HG03175 (cell line): ENCODE data around the gene VPS13D.
"Not testable (repeated sequence)": the region's sequence is repeated elsewhere in the genome, so short reads cannot be mapped to it uniquely, and the experiment has no call there.

Experiments used
- ATAC-seq: cut with Tn5 transposase; IDR thresholded peaks from one replicate; pipeline ENCODE4 v1.9.1; 2021; ENCODE audit warnings: mild to moderate bottlenecking, moderate library complexity; ENCODE audit not compliant: unreplicated experiment

VPS13D gene

DNA sequence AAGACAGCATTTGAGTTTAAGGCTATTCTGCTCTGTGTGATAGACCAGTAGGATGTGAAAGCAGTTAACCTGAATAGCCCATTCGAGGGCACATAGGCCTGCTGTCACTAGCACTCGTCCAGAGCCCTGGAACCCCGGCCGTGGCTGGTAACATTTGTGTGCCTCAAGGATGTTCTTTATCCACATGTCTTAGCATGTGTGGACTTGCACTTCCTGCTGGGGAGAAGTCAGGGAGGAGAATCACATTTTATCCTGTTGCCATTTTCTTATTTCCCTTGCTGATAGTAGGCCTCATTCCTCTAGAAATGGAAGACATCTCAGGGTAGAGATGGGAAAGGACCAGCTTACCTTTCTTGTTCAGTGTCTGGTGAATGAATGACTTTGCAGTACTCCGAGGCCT is 54.7 kb downstream of the VPS13D start:
- ATAC-seq = no peak

- no peak for ATAC-seq
Observed at GRCh38 chr1:12285496-12286143, 55.8 kb downstream of the VPS13D start.

DNA sequence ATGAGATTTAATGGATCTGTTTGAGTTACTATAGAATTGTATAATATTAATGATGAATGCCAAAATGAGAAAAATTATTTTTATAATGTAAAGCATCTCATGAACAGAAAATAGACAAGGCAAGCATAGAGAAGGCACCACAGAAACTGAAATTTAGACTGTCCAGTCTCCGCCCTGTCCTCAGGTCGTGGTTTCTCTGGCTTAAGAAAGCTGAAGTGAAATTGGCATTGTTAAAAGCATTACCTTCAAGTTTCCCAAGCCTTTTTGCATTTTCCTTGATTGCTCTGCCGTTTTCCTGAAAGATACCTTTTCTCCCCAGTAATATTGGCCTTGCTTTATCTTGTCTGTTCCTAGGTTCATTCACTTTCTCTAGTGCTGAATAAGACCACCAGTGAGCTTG is 58.0 kb downstream of the VPS13D start:
- ATAC-seq = no peak

DNA sequence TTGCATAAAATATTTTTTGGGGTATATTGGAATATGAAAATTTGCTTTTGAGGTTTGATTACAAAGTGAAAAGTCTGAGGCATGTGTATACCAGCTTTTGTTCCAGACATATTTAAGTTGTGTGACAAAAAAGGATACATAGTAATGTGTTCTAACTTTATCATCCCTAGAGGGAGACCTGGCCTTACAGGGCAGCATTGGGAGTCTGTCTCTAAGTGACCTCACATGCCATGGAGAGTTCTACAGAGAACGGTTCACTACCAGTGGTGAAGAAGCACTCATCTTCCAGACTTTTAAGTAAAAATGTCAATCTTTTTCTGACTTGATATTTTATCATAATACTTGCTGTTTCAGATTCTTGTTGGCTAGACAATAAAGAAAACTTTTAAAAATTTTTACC is 61.0 kb downstream of the VPS13D start:
- ATAC-seq = no peak

- no peak for ATAC-seq
Observed at GRCh38 chr1:12293416-12293815, 63.6 kb downstream of the VPS13D start.

DNA sequence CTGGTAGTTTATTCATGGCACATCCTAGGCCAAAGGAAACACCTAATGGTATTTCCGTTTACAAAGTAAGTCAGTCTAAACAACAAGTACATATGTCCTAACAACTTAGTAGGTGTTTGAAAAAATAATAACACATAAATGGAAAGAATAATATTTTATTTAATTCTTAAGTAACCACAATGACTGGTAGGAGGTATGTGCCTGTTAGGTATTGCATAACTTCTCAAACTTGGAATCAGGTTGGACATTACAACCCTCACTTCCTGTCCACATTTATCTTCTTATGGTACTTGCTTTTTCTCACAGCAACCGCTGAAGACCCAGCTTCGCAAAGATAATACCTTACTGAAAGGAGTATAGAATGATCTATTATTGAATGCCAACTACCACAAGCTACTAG is 64.2 kb downstream of the VPS13D start:
- ATAC-seq = no peak

DNA sequence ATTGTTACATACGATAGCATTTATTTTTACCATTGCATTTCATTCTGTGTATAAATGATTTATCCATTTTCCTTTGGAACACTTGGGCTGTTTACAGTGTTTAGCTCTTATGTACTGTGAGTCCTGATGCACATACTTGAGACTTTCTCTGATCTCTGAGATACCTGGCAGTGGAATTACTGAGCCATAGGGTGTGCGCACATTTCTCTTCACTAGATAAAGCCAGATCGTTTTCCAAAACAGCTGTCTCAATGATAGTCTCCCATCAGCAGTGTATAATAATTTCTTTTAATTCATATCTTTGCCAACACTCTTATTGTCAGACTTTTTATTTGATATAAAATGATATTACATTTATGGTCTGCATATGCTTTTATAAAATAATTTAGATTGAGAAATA is 66.2 kb downstream of the VPS13D start:
- no peak for ATAC-seq

- peak; percentile 74 for ATAC-seq
Observed at GRCh38 chr1:12296623-12297022, 66.8 kb downstream of the VPS13D start.

GRCh38 chr1:12300706-12301105 is 70.9 kb downstream of the VPS13D start:
- ATAC-seq = no peak

GRCh38 chr1:12301518-12302237 is 71.8 kb downstream of the VPS13D start:
- ATAC-seq = no peak

- no peak for ATAC-seq
Observed at GRCh38 chr1:12302798-12303447, 73.1 kb downstream of the VPS13D start.

- no peak for ATAC-seq
Observed at GRCh38 chr1:12305377-12305776, 75.5 kb downstream of the VPS13D start.

GRCh38 chr1:12309783-12310742 is 80.2 kb downstream of the VPS13D start:
- no peak for ATAC-seq

GRCh38 chr1:12314333-12314903 is 84.6 kb downstream of the VPS13D start:
- ATAC-seq = no peak

GRCh38 chr1:12315146-12315545 is 85.3 kb downstream of the VPS13D start:
- ATAC-seq = no peak

GRCh38 chr1:12316331-12316730 is 86.5 kb downstream of the VPS13D start:
- no peak for ATAC-seq

DNA sequence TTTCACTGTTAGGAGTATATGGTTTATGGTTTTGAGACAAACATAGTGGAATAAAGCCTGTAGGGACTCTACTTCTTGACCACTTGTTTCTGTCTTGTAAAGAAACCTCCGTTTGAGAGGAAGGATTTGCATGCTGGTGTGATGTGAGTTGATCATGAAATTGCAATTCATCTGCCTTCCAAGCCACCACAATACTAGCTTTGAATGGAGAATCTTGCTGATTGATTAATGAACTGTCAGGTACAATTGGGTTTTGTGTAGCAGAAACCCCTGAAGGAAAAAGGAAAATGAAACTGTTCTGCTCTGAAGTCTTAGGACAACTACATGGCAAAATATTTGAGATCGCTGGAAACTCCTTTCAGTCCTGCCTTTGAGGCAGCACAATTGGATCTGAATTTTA is 90.7 kb downstream of the VPS13D start:
- ATAC-seq = no peak

DNA sequence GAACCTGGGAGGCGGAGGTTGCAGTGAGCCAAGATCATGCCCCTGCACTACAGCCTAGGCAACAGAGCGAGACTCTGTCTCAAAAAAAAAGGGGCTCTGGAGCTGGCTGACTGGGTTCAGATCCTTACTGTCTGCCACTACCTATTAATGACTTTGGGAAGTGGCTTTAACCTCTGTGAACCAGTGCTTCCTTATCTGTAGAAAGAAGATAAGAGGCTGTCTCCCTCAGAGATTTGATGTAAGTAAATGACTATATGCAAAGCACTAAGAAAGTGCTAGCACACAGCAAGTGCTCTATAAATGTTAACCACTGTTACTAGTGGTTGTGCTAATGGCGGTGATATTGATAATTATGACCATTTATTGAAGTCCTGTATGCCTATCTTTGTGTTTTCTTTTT is 94.6 kb downstream of the VPS13D start:
- no peak for ATAC-seq

DNA sequence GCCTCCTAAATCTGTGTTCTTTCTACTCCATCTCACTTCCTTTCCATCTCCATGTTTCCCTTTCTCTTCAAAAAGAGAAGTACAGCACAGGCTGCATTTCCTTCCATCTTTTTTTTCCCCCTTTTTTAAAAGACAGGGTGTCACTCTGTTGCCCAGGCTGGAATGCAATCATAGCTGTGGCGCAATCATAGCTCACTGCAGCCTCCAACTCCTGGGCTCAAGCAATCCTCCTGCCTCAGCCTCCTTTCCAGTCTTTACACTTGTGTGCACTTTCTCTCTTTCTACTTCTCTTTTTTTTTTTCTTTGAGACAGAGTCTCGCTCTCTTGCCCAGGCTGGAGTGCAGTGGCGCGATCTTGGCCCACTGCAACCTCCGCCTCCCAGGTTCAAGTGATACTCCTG is 95.1 kb downstream of the VPS13D start:
- not testable (repeated sequence) for ATAC-seq

GRCh38 chr1:12326986-12327385 is 97.2 kb downstream of the VPS13D start:
- no peak for ATAC-seq

GRCh38 chr1:12327566-12327965 is 97.7 kb downstream of the VPS13D start:
- ATAC-seq = no peak
